Mesendoderm (in vitro differentiated cells): Measurements from ENCODE around the gene PLAC1.

ENCODE experiments used
- DNase-seq: peaks from one replicate; pipeline ENCODE4 v3.0.0; 2013
- H2AK5ac ChIP-seq: 2 replicates; pipeline ENCODE4 v1.6.1; 2013; ENCODE audit warnings: low read length, inconsistent platforms
- H2BK120ac ChIP-seq: 2 replicates; pipeline ENCODE4 v1.6.1; 2013; ENCODE audit warnings: low read depth, mild to moderate bottlenecking, low read length, moderate library complexity, mixed read lengths
- H2BK15ac ChIP-seq: replicated peaks from 2 replicates; pipeline ENCODE4 v1.6.1; 2013; ENCODE audit warnings: low read depth, mild to moderate bottlenecking, moderate library complexity
- H2BK5ac ChIP-seq: 2 replicates; pipeline ENCODE4 v1.6.1; 2013; ENCODE audit warnings: low read length, inconsistent platforms
- H3K18ac ChIP-seq: 2 replicates; pipeline ENCODE4 v1.6.1; 2013; ENCODE audit warnings: mild to moderate bottlenecking, low read length, mixed read lengths
- H3K23ac ChIP-seq: one replicate; pipeline ENCODE4 v1.6.1; 2013; ENCODE audit warnings: low read length
- H3K27ac ChIP-seq: 2 replicates; pipeline ENCODE4 v1.5.1; 2013; ENCODE audit warnings: low read depth, mild to moderate bottlenecking, inconsistent platforms, low read length, moderate library complexity
- H3K27me3 ChIP-seq: 2 replicates; pipeline ENCODE4 v1.6.1; 2013; ENCODE audit warnings: low read length, control low read depth, mild to moderate bottlenecking, inconsistent platforms; ENCODE audit not compliant: insufficient read depth, poor library complexity
- H3K36me3 ChIP-seq: 2 replicates; pipeline ENCODE4 v1.6.1; 2013; ENCODE audit warnings: low read length, inconsistent platforms; ENCODE audit not compliant: control insufficient read depth, insufficient read depth
- H3K4ac ChIP-seq: one replicate; pipeline ENCODE4 v1.6.1; 2013; ENCODE audit warnings: low read depth, mild to moderate bottlenecking, low read length, moderate library complexity
- H3K4me1 ChIP-seq: 2 replicates; pipeline ENCODE4 v1.6.1; 2013; ENCODE audit warnings: low read depth, low read length, inconsistent platforms; ENCODE audit not compliant: control insufficient read depth
- H3K4me2 ChIP-seq: 2 replicates; pipeline ENCODE4 v1.6.1; 2013; ENCODE audit warnings: low read length
- H3K4me3 ChIP-seq: 2 replicates; pipeline ENCODE4 v1.5.1; 2013; ENCODE audit warnings: mild to moderate bottlenecking, low read length
- H3K56ac ChIP-seq: one replicate; pipeline ENCODE4 v1.6.1; 2013; ENCODE audit warnings: low read length
- H3K79me1 ChIP-seq: 2 replicates; pipeline ENCODE4 v1.6.1; 2013; ENCODE audit warnings: low read length, inconsistent platforms
- H3K79me2 ChIP-seq: 2 replicates; pipeline ENCODE4 v1.6.1; 2013; ENCODE audit warnings: mild to moderate bottlenecking, low read length; ENCODE audit not compliant: control insufficient read depth, insufficient read depth
- H3K9ac ChIP-seq: 2 replicates; pipeline ENCODE4 v1.6.1; 2013; ENCODE audit warnings: low read length, inconsistent platforms
- H4K5ac ChIP-seq: one replicate; pipeline ENCODE4 v1.6.1; 2013; ENCODE audit warnings: low read length
- H4K8ac ChIP-seq: one replicate; pipeline ENCODE4 v1.6.1; 2013; ENCODE audit warnings: low read depth, mild to moderate bottlenecking, control low read depth, low read length, moderate library complexity
- WGBS: extraction: QIAGEN DNeasy Blood & Tissue Kit; methylation state at CpG from one replicate; pipeline ENCODE4 v1.1.7; 2013; ENCODE audit warnings: low lambda C conversion rate, missing lambda C conversion rate; ENCODE audit not compliant: insufficient coverage; ENCODE audit errors: extremely low coverage; 5-methylcytosine and 5-hydroxymethylcytosine counted together

PLAC1 gene

DNA sequence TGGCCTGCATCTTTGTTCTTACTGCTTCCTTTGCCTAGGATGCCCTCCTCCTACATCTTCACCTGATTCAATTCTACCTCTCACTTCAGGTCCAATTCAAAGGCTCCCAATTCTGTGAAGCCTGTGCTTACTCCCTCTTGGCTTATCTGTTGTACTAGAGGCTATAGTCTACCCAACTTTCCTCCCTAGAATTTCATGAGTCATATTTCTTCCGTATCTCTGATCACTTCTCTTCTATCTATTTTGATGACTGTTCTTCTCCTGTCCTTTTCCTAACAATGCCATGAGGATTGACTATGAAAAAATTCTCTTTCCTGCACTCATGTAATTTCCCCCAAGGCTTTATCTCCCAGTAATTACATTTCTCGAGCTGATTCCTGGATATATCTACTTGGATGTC is 96.3 kb downstream of the PLAC1 start:
- no peak overlapping the region for H2BK120ac ChIP-seq
- no peaks in the 10 kb centered on the region for H3K27me3 ChIP-seq
- no peak overlapping the region for H3K18ac ChIP-seq
- H4K8ac ChIP-seq, result no peak overlapping the region
- no peak overlapping the region for H4K5ac ChIP-seq
- H2BK15ac ChIP-seq, result no peak overlapping the region
- H3K4me1 ChIP-seq, result no peaks in the 10 kb centered on the region
- no peak overlapping the region for H3K4me3 ChIP-seq
- no peak overlapping the region for H3K23ac ChIP-seq
- no peaks in the 10 kb centered on the region for H3K79me2 ChIP-seq
- H3K9ac ChIP-seq, result no peak overlapping the region
- H3K27ac ChIP-seq, result no peak overlapping the region
- H2AK5ac ChIP-seq, result no peak overlapping the region
- H3K4me2 ChIP-seq, result no peak overlapping the region
- WGBS, result no CpG with 5 or more reads among the region's 2 CpGs
- H3K79me1 ChIP-seq, result no peaks in the 10 kb centered on the region
- H3K4ac ChIP-seq, result no peak overlapping the region
- DNase-seq, result no peak
- H3K36me3 ChIP-seq, result no peaks in the 10 kb centered on the region
- no peak overlapping the region for H3K56ac ChIP-seq
- no peak overlapping the region for H2BK5ac ChIP-seq

DNA sequence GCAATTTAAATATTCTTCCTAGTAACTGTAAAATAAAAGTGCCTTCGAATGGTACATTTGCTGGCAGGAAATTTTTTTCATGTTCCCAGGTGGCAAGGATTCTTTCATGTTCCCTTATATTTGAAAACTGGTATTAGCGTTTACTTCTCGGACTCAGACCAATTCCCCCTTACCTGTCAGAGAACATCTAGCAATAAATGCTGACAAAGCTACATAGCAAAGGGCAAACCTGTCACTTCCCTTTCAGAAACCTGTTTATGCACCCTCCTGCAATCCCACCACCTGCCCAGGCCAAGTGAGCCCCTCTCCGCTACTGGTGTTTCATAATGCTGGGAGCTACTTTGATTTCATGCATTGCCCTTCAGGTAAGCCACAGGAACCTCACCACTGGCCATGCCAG is 100.1 kb downstream of the PLAC1 start:
- H3K56ac ChIP-seq, result no peak overlapping the region
- no peak for DNase-seq
- H4K8ac ChIP-seq, result no peak overlapping the region
- H3K4me2 ChIP-seq, result no peak overlapping the region
- no peaks in the 10 kb centered on the region for H3K4me1 ChIP-seq
- no peak overlapping the region for H2BK5ac ChIP-seq
- no peaks in the 10 kb centered on the region for H3K27me3 ChIP-seq
- WGBS, result no CpG with 5 or more reads among the region's 4 CpGs
- no peak overlapping the region for H3K4ac ChIP-seq
- no peak overlapping the region for H3K4me3 ChIP-seq
- no peak overlapping the region for H2AK5ac ChIP-seq
- no peaks in the 10 kb centered on the region for H3K79me2 ChIP-seq
- no peak overlapping the region for H2BK120ac ChIP-seq
- no peaks in the 10 kb centered on the region for H3K36me3 ChIP-seq
- H3K9ac ChIP-seq, result no peak overlapping the region
- H3K23ac ChIP-seq, result no peak overlapping the region
- H3K79me1 ChIP-seq, result no peaks in the 10 kb centered on the region
- no peak overlapping the region for H2BK15ac ChIP-seq
- H4K5ac ChIP-seq, result no peak overlapping the region
- no peak overlapping the region for H3K18ac ChIP-seq
- H3K27ac ChIP-seq, result no peak overlapping the region

DNA sequence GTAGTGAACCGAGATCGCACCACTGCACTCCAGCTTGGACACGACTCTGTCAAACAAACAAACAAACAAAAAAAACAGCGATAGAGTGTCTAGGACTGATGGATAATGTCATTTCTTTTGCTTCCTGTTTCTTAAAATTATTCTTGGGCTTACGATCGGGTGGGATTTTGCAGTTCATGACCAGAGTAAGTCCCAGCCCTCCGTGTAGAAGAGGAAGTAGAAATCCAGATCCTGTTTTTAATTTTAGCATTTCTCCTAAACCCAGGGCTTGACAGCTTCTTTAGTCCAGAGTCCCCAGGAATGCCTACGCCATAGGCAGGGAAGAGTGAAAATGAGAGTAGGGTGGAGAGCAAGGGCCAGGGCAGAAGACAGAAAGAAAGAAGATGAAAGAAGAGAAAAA is 104.0 kb downstream of the PLAC1 start:
- no peak for DNase-seq
- WGBS, result no CpG with 5 or more reads among the region's 8 CpGs
- no peak overlapping the region for H3K9ac ChIP-seq
- H2BK5ac ChIP-seq, result no peak overlapping the region
- no peak overlapping the region for H3K27ac ChIP-seq
- no peak overlapping the region for H3K4ac ChIP-seq
- H2AK5ac ChIP-seq, result no peak overlapping the region
- no peaks in the 10 kb centered on the region for H3K4me1 ChIP-seq
- H4K5ac ChIP-seq, result no peak overlapping the region
- H2BK120ac ChIP-seq, result no peak overlapping the region
- no peak overlapping the region for H3K4me2 ChIP-seq
- H3K36me3 ChIP-seq, result no peaks in the 10 kb centered on the region
- H4K8ac ChIP-seq, result no peak overlapping the region
- no peak overlapping the region for H3K4me3 ChIP-seq
- no peak overlapping the region for H3K56ac ChIP-seq
- H3K79me2 ChIP-seq, result no peaks in the 10 kb centered on the region
- peaks cover 3% of the 10 kb centered on the region for H3K27me3 ChIP-seq
- no peak overlapping the region for H3K18ac ChIP-seq
- H3K79me1 ChIP-seq, result no peaks in the 10 kb centered on the region
- no peak overlapping the region for H3K23ac ChIP-seq
- H2BK15ac ChIP-seq, result no peak overlapping the region

- Histone ChIP-seq H3K18ac (no peak overlapping the region), H3K4ac (no peak overlapping the region), H2BK5ac (no peak overlapping the region), H4K8ac (no peak overlapping the region), H3K36me3 (no peaks in the 10 kb centered on the region), H4K5ac (no peak overlapping the region), H2AK5ac (no peak overlapping the region), H3K9ac (no peak overlapping the region), H3K79me2 (no peaks in the 10 kb centered on the region), H2BK15ac (no peak overlapping the region), H3K27me3 (peaks cover 3% of the 10 kb centered on the region), H3K4me2 (no peak overlapping the region), H3K23ac (no peak overlapping the region), H3K79me1 (no peaks in the 10 kb centered on the region), H3K4me3 (no peak overlapping the region), H3K4me1 (no peaks in the 10 kb centered on the region), H2BK120ac (no peak overlapping the region), H3K56ac (no peak overlapping the region), H3K27ac (no peak overlapping the region)
- DNase-seq, result no peak
- WGBS, result no CpG with 5 or more reads among the region's 5 CpGs
These were observed 105.9 kb downstream of the PLAC1 start for GRCh38 chrX:134552351-134552750.

DNA sequence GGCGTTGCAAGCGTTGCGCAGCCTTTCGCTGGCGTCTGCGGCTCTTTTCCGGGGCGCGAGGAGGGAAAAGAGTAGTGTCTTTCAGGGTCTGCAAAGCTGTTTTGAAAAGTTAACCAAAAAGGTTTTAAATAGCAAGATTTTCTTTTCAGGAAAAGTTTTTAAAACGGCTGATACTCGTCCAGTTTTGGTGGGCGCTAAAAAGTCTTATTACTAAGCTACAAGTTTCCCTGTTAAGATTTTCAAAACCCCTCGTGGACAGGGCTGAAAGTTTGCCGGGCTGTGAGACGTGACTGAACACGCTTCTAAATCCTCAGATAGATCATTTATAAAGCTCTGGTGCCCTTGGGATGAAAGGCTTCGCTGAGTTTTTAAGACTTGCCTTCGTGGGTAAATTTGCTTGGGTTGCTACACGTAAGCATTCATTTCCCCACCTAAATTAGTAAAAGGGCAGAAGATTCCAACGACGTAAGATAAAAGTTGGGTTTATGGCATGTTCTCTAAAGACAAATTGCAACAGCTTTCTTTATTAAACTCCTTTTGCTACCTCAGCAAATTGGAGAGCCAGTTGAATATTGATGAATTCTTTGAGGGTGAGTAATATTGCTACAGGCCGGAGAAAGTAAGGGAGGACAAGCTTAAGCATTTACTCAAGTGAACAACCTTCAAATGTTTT is 106.8 kb downstream of the PLAC1 start:
- Histone ChIP-seq H3K27me3 (peaks cover 6% of the 10 kb centered on the region), H3K79me1 (no peaks in the 10 kb centered on the region), H3K56ac (no peak overlapping the region), H2BK120ac (no peak overlapping the region), H3K27ac (no peak overlapping the region), H4K8ac (no peak overlapping the region), H3K4me3 (no peak overlapping the region), H4K5ac (no peak overlapping the region), H2BK5ac (no peak overlapping the region), H2BK15ac (no peak overlapping the region), H3K4me2 (peak overlapping the region; percentile 54), H3K79me2 (no peaks in the 10 kb centered on the region), H2AK5ac (no peak overlapping the region), H3K4ac (no peak overlapping the region), H3K18ac (no peak overlapping the region), H3K4me1 (no peaks in the 10 kb centered on the region), H3K9ac (peak overlapping the region; percentile 29), H3K36me3 (no peaks in the 10 kb centered on the region), H3K23ac (no peak overlapping the region)
- WGBS, result no CpG with 5 or more reads among the region's 22 CpGs
- DNase-seq, result peak; percentile 55
